Ishikawa (cell line): ENCODE measurements around the gene LIMK2.

Experiments used
- CEBPB ChIP-seq: IDR thresholded peaks from 2 replicates; pipeline ENCODE4 v1.6.1; 2012
- CREB1 ChIP-seq: IDR thresholded peaks from 2 replicates; pipeline ENCODE4 v1.6.1; 2012; ENCODE audit warnings: low read depth
- EGR1 ChIP-seq: IDR thresholded peaks from 2 replicates; pipeline ENCODE4 v1.6.1; 2012
- EP300 ChIP-seq: IDR thresholded peaks from 2 replicates; pipeline ENCODE4 v1.6.1; 2012; ENCODE audit warnings: borderline replicate concordance
- FOXM1 ChIP-seq: IDR thresholded peaks from 2 replicates; pipeline ENCODE4 v1.6.1; 2012; ENCODE audit warnings: low read depth, borderline replicate concordance
- MAX ChIP-seq: IDR thresholded peaks from 2 replicates; pipeline ENCODE4 v1.6.1; 2012
- NFIC ChIP-seq: IDR thresholded peaks from 2 replicates; pipeline ENCODE4 v1.6.1; 2012
- RAD21 ChIP-seq: IDR thresholded peaks from 2 replicates; pipeline ENCODE4 v1.6.1; 2012; ENCODE audit warnings: low read depth
- TAF1 ChIP-seq: IDR thresholded peaks from 2 replicates; pipeline ENCODE4 v1.6.1; 2012; ENCODE audit warnings: low read depth, mild to moderate bottlenecking
- TCF12 ChIP-seq: IDR thresholded peaks from 2 replicates; pipeline ENCODE4 v1.6.1; 2012; ENCODE audit warnings: low read depth
- TEAD4 ChIP-seq: IDR thresholded peaks from 2 replicates; pipeline ENCODE4 v1.6.1; 2012
- YY1 ChIP-seq: IDR thresholded peaks from 2 replicates; pipeline ENCODE4 v1.6.1; 2012; ENCODE audit warnings: low read depth
- ZBTB7A ChIP-seq: IDR thresholded peaks from 2 replicates; pipeline ENCODE4 v1.6.1; 2012; ENCODE audit warnings: low read depth
- TF ChIP-seq, protein P1 (sequence below): IDR thresholded peaks from 2 replicates; pipeline ENCODE4 v1.6.1; 2012; ENCODE audit warnings: low read depth, mild to moderate bottlenecking
- TF ChIP-seq, protein P2 (sequence below): IDR thresholded peaks from 2 replicates; pipeline ENCODE4 v1.6.1; 2012

Gene LIMK2

DNA sequence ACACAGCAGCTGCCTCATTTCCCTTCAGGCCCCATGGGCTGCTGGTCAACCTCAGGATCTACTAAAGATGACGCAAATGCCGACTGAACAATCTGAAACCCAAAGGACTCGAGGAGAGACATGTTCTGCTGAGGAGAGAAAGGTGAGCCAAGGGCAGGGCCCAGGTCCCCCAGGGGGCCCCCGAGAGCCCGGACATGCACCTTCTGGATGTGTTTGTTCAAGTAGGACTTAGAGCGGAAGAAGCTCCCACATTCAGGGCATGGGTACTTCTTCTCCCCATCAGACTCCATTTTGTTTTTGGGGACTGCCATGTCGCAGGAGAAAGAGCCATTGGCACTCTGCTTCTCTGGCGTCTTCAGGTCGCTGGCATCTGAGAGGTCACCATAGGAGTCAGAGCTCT, 114.8 kb downstream of the LIMK2 start:
- no peak for TF ChIP-seq EP300
- TF ChIP-seq TEAD4: no peak
- TF ChIP-seq CEBPB: no peak
- no peak for TF ChIP-seq RAD21
- no peak for TF ChIP-seq EGR1
- no peak for TF ChIP-seq TAF1

- TF ChIP-seq CREB1 (no peak), ZBTB7A (no peak), YY1 (no peak), FOXM1 (no peak), NFIC (no peak), EP300 (no peak), CEBPB (no peak), TEAD4 (no peak), TAF1 (no peak), MAX (no peak), TCF12 (no peak)
- TF ChIP-seq, protein P1, sequence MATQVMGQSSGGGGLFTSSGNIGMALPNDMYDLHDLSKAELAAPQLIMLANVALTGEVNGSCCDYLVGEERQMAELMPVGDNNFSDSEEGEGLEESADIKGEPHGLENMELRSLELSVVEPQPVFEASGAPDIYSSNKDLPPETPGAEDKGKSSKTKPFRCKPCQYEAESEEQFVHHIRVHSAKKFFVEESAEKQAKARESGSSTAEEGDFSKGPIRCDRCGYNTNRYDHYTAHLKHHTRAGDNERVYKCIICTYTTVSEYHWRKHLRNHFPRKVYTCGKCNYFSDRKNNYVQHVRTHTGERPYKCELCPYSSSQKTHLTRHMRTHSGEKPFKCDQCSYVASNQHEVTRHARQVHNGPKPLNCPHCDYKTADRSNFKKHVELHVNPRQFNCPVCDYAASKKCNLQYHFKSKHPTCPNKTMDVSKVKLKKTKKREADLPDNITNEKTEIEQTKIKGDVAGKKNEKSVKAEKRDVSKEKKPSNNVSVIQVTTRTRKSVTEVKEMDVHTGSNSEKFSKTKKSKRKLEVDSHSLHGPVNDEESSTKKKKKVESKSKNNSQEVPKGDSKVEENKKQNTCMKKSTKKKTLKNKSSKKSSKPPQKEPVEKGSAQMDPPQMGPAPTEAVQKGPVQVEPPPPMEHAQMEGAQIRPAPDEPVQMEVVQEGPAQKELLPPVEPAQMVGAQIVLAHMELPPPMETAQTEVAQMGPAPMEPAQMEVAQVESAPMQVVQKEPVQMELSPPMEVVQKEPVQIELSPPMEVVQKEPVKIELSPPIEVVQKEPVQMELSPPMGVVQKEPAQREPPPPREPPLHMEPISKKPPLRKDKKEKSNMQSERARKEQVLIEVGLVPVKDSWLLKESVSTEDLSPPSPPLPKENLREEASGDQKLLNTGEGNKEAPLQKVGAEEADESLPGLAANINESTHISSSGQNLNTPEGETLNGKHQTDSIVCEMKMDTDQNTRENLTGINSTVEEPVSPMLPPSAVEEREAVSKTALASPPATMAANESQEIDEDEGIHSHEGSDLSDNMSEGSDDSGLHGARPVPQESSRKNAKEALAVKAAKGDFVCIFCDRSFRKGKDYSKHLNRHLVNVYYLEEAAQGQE: no peak
- TF ChIP-seq, protein P2, sequence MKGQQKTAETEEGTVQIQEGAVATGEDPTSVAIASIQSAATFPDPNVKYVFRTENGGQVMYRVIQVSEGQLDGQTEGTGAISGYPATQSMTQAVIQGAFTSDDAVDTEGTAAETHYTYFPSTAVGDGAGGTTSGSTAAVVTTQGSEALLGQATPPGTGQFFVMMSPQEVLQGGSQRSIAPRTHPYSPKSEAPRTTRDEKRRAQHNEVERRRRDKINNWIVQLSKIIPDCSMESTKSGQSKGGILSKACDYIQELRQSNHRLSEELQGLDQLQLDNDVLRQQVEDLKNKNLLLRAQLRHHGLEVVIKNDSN: no peak
Measured at GRCh38 chr22:31327806-31328543, 115.9 kb downstream of the LIMK2 start.

DNA sequence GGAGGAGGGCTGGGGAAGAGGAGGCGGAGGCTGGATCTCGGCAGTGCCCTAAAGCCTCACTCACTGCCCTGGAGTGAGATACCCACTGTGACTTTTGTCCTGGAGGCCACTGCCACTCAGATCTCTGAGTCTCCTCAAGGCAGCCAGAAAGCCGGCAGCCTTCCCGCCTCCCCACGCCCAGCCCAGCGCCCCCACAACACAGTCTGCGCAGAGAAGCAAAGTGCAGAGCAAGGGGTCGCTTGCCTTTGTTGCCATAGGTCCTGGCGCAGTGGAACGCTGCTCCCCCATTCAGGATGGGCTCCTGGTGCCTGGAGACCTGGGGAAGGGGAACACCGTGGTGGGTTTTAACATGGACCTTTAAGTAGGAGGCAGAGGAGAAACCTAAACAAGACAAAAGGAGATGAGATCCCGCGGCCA, 116.5 kb downstream of the LIMK2 start:
- TF ChIP-seq, protein P2: no peak
- no peak for TF ChIP-seq ZBTB7A
- TF ChIP-seq, protein P1: no peak
- no peak for TF ChIP-seq NFIC
- TF ChIP-seq CREB1: no peak
- no peak for TF ChIP-seq TAF1
- no peak for TF ChIP-seq EP300
- no peak for TF ChIP-seq TCF12
- no peak for TF ChIP-seq EGR1
- TF ChIP-seq YY1: no peak
- TF ChIP-seq CEBPB: no peak
- TF ChIP-seq FOXM1: no peak
- no peak for TF ChIP-seq MAX
- TF ChIP-seq RAD21: no peak
- TF ChIP-seq TEAD4: no peak

GRCh38 chr22:31329029-31329428, 116.9 kb downstream of the LIMK2 start:
- TF ChIP-seq TCF12 (no peak), CEBPB (no peak), TEAD4 (no peak), TAF1 (no peak), CREB1 (no peak), FOXM1 (no peak)
- TF ChIP-seq, protein P1: no peak
